Measurements from ENCODE around the gene ARHGAP15. TPM values are rescaled to one million over a fixed set of nuclear protein-coding genes. Genes with fewer than 3 reads are reported as not detected.

The ARHGAP15 gene
- total and polyA plus RNA-seq, 8 donors: 0.69 to 5.2 (median 1.5) TPM

- no peaks in the 10 kb centered on the region for H3K9me3 ChIP-seq
- H3K4me1 ChIP-seq: no peaks in the 10 kb centered on the region
- no peak overlapping the region for H3K27ac ChIP-seq
- ATAC-seq (no peak), DNase-seq (no peak), FAIRE-seq (no peak)
- intact Hi-C loops (cut with DNase I): no loop called here
- no peak for TF ChIP-seq CTCF (IDR thresholded peaks at IDR 0.05)
- no peaks in the 10 kb centered on the region for H3K36me3 ChIP-seq
- H3K4me3 ChIP-seq: no peak overlapping the region
- H3K27me3 ChIP-seq: no peaks in the 10 kb centered on the region
- WGBS, 2 donors: 95 to 96% methylated on average over 1 of the region's 1 CpG
Observed at GRCh38 chr2:143493339-143493738, 364.1 kb downstream of the ARHGAP15 start.

- FAIRE-seq: no peak
- TF ChIP-seq CTCF (IDR thresholded peaks at IDR 0.05): no peak
- intact Hi-C loops (cut with DNase I): no loop called here
- no peaks in the 10 kb centered on the region for H3K9me3 ChIP-seq
- H3K4me3 ChIP-seq: no peak overlapping the region
- no peak for ATAC-seq
- no peaks in the 10 kb centered on the region for H3K36me3 ChIP-seq
- no peaks in the 10 kb centered on the region for H3K27me3 ChIP-seq
- no peak for DNase-seq
- no peak overlapping the region for H3K27ac ChIP-seq
- WGBS, 2 donors: 65 to 68% methylated on average over 1 of the region's 1 CpG
- no peaks in the 10 kb centered on the region for H3K4me1 ChIP-seq
Observed at GRCh38 chr2:143497726-143498125, 368.5 kb downstream of the ARHGAP15 start.

GRCh38 chr2:143498496-143498895 lies 369.3 kb downstream of the ARHGAP15 start:
- whole genome bisulfite sequencing, 2 donors: 31 to 34% methylated on average over 1 of the region's 1 CpG
- intact Hi-C loops (cut with DNase I): no loop called here

GRCh38 chr2:143499061-143499460 lies 369.8 kb downstream of the ARHGAP15 start:
- H3K9me3 ChIP-seq: no peaks in the 10 kb centered on the region
- TF ChIP-seq CTCF (IDR thresholded peaks at IDR 0.05): no peak
- H3K36me3 ChIP-seq: no peaks in the 10 kb centered on the region
- ATAC-seq (peak in 1 of 4 donors; percentile 39), FAIRE-seq (no peak), DNase-seq (no peak)
- H3K27ac ChIP-seq: no peak overlapping the region
- 23 to 30% methylated on average over 3 of the region's 3 CpGs for whole genome bisulfite sequencing, 2 donors
- no peaks in the 10 kb centered on the region for H3K27me3 ChIP-seq
- H3K4me3 ChIP-seq: no peak overlapping the region
- intact Hi-C loops (cut with DNase I): no loop called here
- H3K4me1 ChIP-seq: no peaks in the 10 kb centered on the region

More at GRCh38 chr2:143498496-143498895, 369.3 kb downstream of the ARHGAP15 start:
- FAIRE-seq (no peak), ATAC-seq (no peak), DNase-seq (no peak)
- Histone ChIP-seq H3K27ac (no peak overlapping the region), H3K4me1 (no peaks in the 10 kb centered on the region), H3K27me3 (no peaks in the 10 kb centered on the region), H3K9me3 (no peaks in the 10 kb centered on the region), H3K36me3 (no peaks in the 10 kb centered on the region), H3K4me3 (no peak overlapping the region)
- no peak for TF ChIP-seq CTCF (IDR thresholded peaks at IDR 0.05)

GRCh38 chr2:143501106-143501676 lies 372.0 kb downstream of the ARHGAP15 start:
- Histone ChIP-seq H3K36me3 (no peaks in the 10 kb centered on the region), H3K27ac (no peak overlapping the region), H3K9me3 (no peaks in the 10 kb centered on the region), H3K27me3 (no peaks in the 10 kb centered on the region), H3K4me1 (no peaks in the 10 kb centered on the region), H3K4me3 (no peak overlapping the region)
- no peak for TF ChIP-seq CTCF (IDR thresholded peaks at IDR 0.05)
- 78 to 88% methylated on average over 7 of the region's 7 CpGs for WGBS, 2 donors
- no peak for FAIRE-seq
- DNase-seq: no peak
- ATAC-seq: no peak
- intact Hi-C loops (cut with DNase I): no loop called here
